H9 (cell line): Measurements from ENCODE around the gene TSPAN9. TPM values are rescaled to one million over a fixed set of nuclear protein-coding genes. Genes with fewer than 3 reads are reported as not detected.
A peak's percentile ranks its signal among the peaks of the same experiment; 100 is the strongest.

ENCODE experiments used
- DNase-seq: peaks from one replicate; pipeline ENCODE4 v3.0.0-alpha.2; 2017
- H2AFZ ChIP-seq: one replicate; pipeline ENCODE4 v1.6.1; 2013; ENCODE audit warnings: mild to moderate bottlenecking, low read length, control low read depth, moderate library complexity
- H2AK5ac ChIP-seq: 2 replicates; pipeline ENCODE4 v1.6.1; 2013; ENCODE audit warnings: low read length, control low read depth, mixed read lengths; ENCODE audit not compliant: insufficient read length
- H2BK120ac ChIP-seq: one replicate; pipeline ENCODE4 v1.6.1; 2013; ENCODE audit warnings: low read depth, mild to moderate bottlenecking, low read length, control low read depth, inconsistent platforms; ENCODE audit not compliant: poor library complexity, severe bottlenecking
- H2BK12ac ChIP-seq: 2 replicates; pipeline ENCODE4 v1.6.1; 2013; ENCODE audit warnings: low read length, control low read depth, mixed read lengths, low read depth; ENCODE audit not compliant: insufficient read length
- H2BK15ac ChIP-seq: 2 replicates; pipeline ENCODE4 v1.6.1; 2013; ENCODE audit warnings: low read depth, low read length, control low read depth
- H2BK20ac ChIP-seq: one replicate; pipeline ENCODE4 v1.6.1; 2013; ENCODE audit warnings: low read depth, mild to moderate bottlenecking, low read length, control low read depth, inconsistent platforms; ENCODE audit not compliant: poor library complexity, severe bottlenecking
- H2BK5ac ChIP-seq: 2 replicates; pipeline ENCODE4 v1.6.1; 2013; ENCODE audit warnings: low read length, control low read depth, mixed read lengths; ENCODE audit not compliant: insufficient read length
- H3K14ac ChIP-seq: 2 replicates; pipeline ENCODE4 v1.6.1; 2013; ENCODE audit warnings: low read length, control low read depth; ENCODE audit not compliant: insufficient read depth
- H3K18ac ChIP-seq: 2 replicates; pipeline ENCODE4 v1.6.1; 2013; ENCODE audit warnings: low read depth, mild to moderate bottlenecking, mixed read lengths, low read length, control low read depth; ENCODE audit not compliant: insufficient read length
- H3K23ac ChIP-seq: 2 replicates; pipeline ENCODE4 v1.6.1; 2013; ENCODE audit warnings: low read length, control low read depth, mixed read lengths, low read depth; ENCODE audit not compliant: insufficient read length
- H3K23me2 ChIP-seq: 2 replicates; pipeline ENCODE4 v1.6.1; 2013; ENCODE audit warnings: low read depth, mild to moderate bottlenecking, mixed read lengths, low read length, control low read depth; ENCODE audit not compliant: insufficient read length, poor library complexity, severe bottlenecking
- H3K27ac ChIP-seq: 2 replicates; pipeline ENCODE4 v1.5.1; 2013; ENCODE audit warnings: low read length, control low read depth, mixed read lengths, low read depth; ENCODE audit not compliant: insufficient read length
- H3K27me3 ChIP-seq: 2 replicates; pipeline ENCODE4 v1.6.1; 2013; ENCODE audit warnings: low read length, control low read depth, inconsistent platforms; ENCODE audit not compliant: insufficient read depth
- H3K4ac ChIP-seq: 2 replicates; pipeline ENCODE4 v1.6.1; 2013; ENCODE audit warnings: low read depth, mild to moderate bottlenecking, control low read depth, inconsistent platforms, low read length, moderate library complexity
- H3K4me1 ChIP-seq: 2 replicates; pipeline ENCODE4 v1.6.1; 2013; ENCODE audit warnings: low read length, control low read depth, inconsistent platforms; ENCODE audit not compliant: insufficient read depth
- H3K4me2 ChIP-seq: 2 replicates; pipeline ENCODE4 v1.6.1; 2013; ENCODE audit warnings: low read length, control low read depth, mixed read lengths; ENCODE audit not compliant: insufficient read length, insufficient read depth
- H3K56ac ChIP-seq: 2 replicates; pipeline ENCODE4 v1.6.1; 2013; ENCODE audit warnings: low read depth, mild to moderate bottlenecking, mixed read lengths, low read length, control low read depth; ENCODE audit not compliant: insufficient read length
- H3K79me1 ChIP-seq: 2 replicates; pipeline ENCODE4 v1.6.1; 2013; ENCODE audit warnings: low read depth, mild to moderate bottlenecking, moderate library complexity, low read length, control low read depth, inconsistent platforms; ENCODE audit not compliant: insufficient read depth, poor library complexity, severe bottlenecking
- H3K79me2 ChIP-seq: 2 replicates; pipeline ENCODE4 v1.6.1; 2013; ENCODE audit warnings: low read length, control low read depth, inconsistent platforms; ENCODE audit not compliant: insufficient read depth
- H3K9ac ChIP-seq: 2 replicates; pipeline ENCODE4 v1.6.1; 2013; ENCODE audit warnings: low read length, control low read depth, mixed read lengths; ENCODE audit not compliant: insufficient read length; ENCODE audit errors: extremely low read depth
- H3K9me3 ChIP-seq: one replicate; pipeline ENCODE4 v1.6.1; 2013; ENCODE audit warnings: low read depth, low read length, inconsistent platforms; ENCODE audit not compliant: control insufficient read depth
- H3T11ph ChIP-seq: one replicate; pipeline ENCODE4 v1.6.1; 2013; ENCODE audit warnings: mild to moderate bottlenecking, low read length, control low read depth, inconsistent platforms
- H4K20me1 ChIP-seq: one replicate; pipeline ENCODE4 v1.6.1; 2013; ENCODE audit not compliant: control insufficient read depth, insufficient read length, insufficient read depth
- H4K5ac ChIP-seq: 2 replicates; pipeline ENCODE4 v1.6.1; 2013; ENCODE audit warnings: low read depth, mild to moderate bottlenecking, mixed read lengths, low read length, control low read depth; ENCODE audit not compliant: insufficient read length
- H4K8ac ChIP-seq: replicated peaks from 2 replicates; pipeline ENCODE4 v1.6.1; 2013; ENCODE audit warnings: low read length, control low read depth, mixed read lengths, low read depth; ENCODE audit not compliant: insufficient read length
- H4K91ac ChIP-seq: 2 replicates; pipeline ENCODE4 v1.6.1; 2013; ENCODE audit warnings: low read depth, mild to moderate bottlenecking, moderate library complexity, mixed read lengths, low read length, control low read depth; ENCODE audit not compliant: insufficient read length
- H3K27ac Mint-ChIP-seq, 3 experiments: 2 replicates in 2 of 3; 3 replicates in 1 of 3; pipeline ENCODE4 v1.8.0; 2020 to 2021; ENCODE audit warnings: mixed read lengths in 3 of 3, mild to moderate bottlenecking in 1 of 3, moderate library complexity in 1 of 3
- H3K27me3 Mint-ChIP-seq: 2 replicates; pipeline ENCODE4 v1.8.0; 2021; ENCODE audit warnings: low read depth, mild to moderate bottlenecking, moderate library complexity, mixed read lengths
- H3K36me3 Mint-ChIP-seq, 3 experiments: 2 replicates in 2 of 3; 3 replicates in 1 of 3; pipeline ENCODE4 v1.8.0; 2020 to 2021; ENCODE audit warnings: low read depth in 3 of 3, mixed read lengths in 3 of 3; ENCODE audit not compliant: insufficient read depth in 1 of 3
- H3K4me1 Mint-ChIP-seq, 2 experiments: 2 replicates each; pipeline ENCODE4 v1.8.0; 2020; ENCODE audit warnings: mixed read lengths in 2 of 2
- H3K4me3 Mint-ChIP-seq, 2 experiments: 2 replicates in 1 of 2; 3 replicates in 1 of 2; pipeline ENCODE4 v1.8.0; 2020 to 2021; ENCODE audit warnings: mild to moderate bottlenecking in 2 of 2, mixed read lengths in 2 of 2, moderate library complexity in 1 of 2
- H3K9me3 Mint-ChIP-seq, 2 experiments: 2 replicates in 1 of 2; 3 replicates in 1 of 2; pipeline ENCODE4 v1.8.0; 2020; ENCODE audit warnings: mild to moderate bottlenecking in 2 of 2, mixed read lengths in 2 of 2, moderate library complexity in 1 of 2
- CTCF ChIP-seq: fragments of 200-600 bp; sonication (generic); conservative IDR thresholded peaks from 3 replicates; pipeline ENCODE4 v1.8.0; 2021; ENCODE audit warnings: antibody characterized with exemption, mild to moderate bottlenecking
- WGBS: extraction: QIAGEN DNeasy Blood & Tissue Kit; methylation state at CpG from one replicate; pipeline ENCODE4 v1.1.7; 2013; ENCODE audit warnings: missing lambda C conversion rate, low lambda C conversion rate, mixed read lengths; ENCODE audit not compliant: insufficient read length; ENCODE audit errors: extremely low coverage; 5-methylcytosine and 5-hydroxymethylcytosine counted together
- total RNA-seq: library from RNA; stranded (reverse); gene quantifications from 2 replicates; pipeline ENCODE4 v1.2.1, GENCODE V29; 2021

TSPAN9 gene
- total RNA-seq, 1 experiment from 2014 or later = 19.0 TPM

- Mint-ChIP-seq H3K4me3 (no peak overlapping the region), H3K27ac (peak overlapping the region in 1 of 3 experiments; percentile 52; a peak in 3 of 7 replicates), H3K9me3 (peaks cover 8 to 11% of the 10 kb centered on the region in 2 experiments), H3K36me3 (peaks cover 7 to 17% (median 8%) of the 10 kb centered on the region in 3 experiments), H3K27me3 (no peaks in the 10 kb centered on the region; the same call in 1 of the 2 replicates), H3K4me1 (peaks cover 15 to 25% of the 10 kb centered on the region in 2 experiments)
- H3K27me3 ChIP-seq = no peaks in the 10 kb centered on the region
- H3K18ac ChIP-seq = no peak overlapping the region
- no peak for TF ChIP-seq CTCF
- H3K23me2 ChIP-seq = no peaks in the 10 kb centered on the region
- no peak overlapping the region for H2BK12ac ChIP-seq
- H4K20me1 ChIP-seq = no peaks in the 10 kb centered on the region
- H3K4me1 ChIP-seq = no peaks in the 10 kb centered on the region
- no peak overlapping the region for H2AK5ac ChIP-seq
- no CpG with 5 or more reads among the region's 10 CpGs for WGBS
- no peak overlapping the region for H4K8ac ChIP-seq
- H3K14ac ChIP-seq = no peak overlapping the region
- no peak overlapping the region for H2BK5ac ChIP-seq
- no peak overlapping the region for H3K4me2 ChIP-seq
- H3K4ac ChIP-seq = no peak overlapping the region
- H3K9me3 ChIP-seq = no peaks in the 10 kb centered on the region
- H4K91ac ChIP-seq = no peak overlapping the region
- H3K27ac ChIP-seq = no peak overlapping the region
- H2AFZ ChIP-seq = no peak overlapping the region
- no peak overlapping the region for H2BK120ac ChIP-seq
- H4K5ac ChIP-seq = no peak overlapping the region
- H3K56ac ChIP-seq = no peak overlapping the region
- no peak overlapping the region for H2BK15ac ChIP-seq
- no peak overlapping the region for H3K9ac ChIP-seq
- peak; percentile 30 for DNase-seq
- H3K79me1 ChIP-seq = no peaks in the 10 kb centered on the region
- no peak overlapping the region for H3T11ph ChIP-seq
- H3K23ac ChIP-seq = no peak overlapping the region
- no peaks in the 10 kb centered on the region; the same call in 1 of the 2 replicates for H3K79me2 ChIP-seq
- H2BK20ac ChIP-seq = no peak overlapping the region
Measured at GRCh38 chr12:3097186-3097804, 20.1 kb downstream of the TSPAN9 start.
